Activated CD8-positive, alpha-beta memory T cell treated with anti-CD3 and anti-CD28 coated beads, Interleukin-2, amount 50 U/mL, for 24 hours (primary cell): ENCODE measurements around the gene ZNRF4.
"Not testable (repeated sequence)": the region's sequence is repeated elsewhere in the genome, so short reads cannot be mapped to it uniquely, and the experiment has no call there.

Source experiments
- DNase-seq: peaks from one replicate; pipeline ENCODE4 v3.0.0-alpha.2; 2020; ENCODE audit errors: extremely low read depth

ZNRF4 gene

DNA sequence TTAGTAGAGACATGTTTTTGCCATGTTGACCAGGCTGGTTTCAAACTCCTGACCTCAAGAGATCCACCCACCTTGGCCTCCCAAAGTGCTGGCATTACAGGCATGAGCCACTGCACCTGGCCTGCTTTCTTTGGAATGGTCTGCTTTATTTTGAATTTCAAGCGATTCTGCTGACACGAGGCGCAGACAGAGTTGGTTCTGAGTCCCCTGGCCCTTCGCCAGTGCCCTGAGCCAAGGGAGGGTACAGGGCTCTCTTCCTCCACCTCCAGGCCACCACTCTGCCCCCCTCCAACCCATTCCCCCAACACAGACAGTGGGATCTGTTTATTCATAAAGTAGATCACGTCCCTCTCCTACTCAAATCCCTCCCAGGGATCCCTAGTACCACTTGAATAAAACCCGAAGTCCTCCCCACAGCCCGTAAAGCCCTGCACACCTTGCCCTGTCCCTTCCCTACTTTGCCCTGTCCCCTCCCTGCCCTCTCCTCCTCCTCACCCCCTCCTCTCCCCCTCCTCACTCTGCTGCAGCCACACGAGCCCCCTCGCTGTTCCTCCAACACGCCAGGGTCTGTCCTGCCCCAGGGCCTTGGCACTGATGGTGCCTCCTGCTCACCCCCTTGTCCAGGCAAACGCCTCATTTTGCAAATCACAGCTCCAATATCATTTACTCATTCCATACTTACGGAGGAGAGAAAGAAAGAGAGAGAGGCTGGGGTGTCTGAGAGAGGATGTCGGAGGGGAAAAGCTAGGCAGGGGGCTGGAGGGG, 22.4 kb downstream of the ZNRF4 start:
- no peak for DNase-seq

DNA sequence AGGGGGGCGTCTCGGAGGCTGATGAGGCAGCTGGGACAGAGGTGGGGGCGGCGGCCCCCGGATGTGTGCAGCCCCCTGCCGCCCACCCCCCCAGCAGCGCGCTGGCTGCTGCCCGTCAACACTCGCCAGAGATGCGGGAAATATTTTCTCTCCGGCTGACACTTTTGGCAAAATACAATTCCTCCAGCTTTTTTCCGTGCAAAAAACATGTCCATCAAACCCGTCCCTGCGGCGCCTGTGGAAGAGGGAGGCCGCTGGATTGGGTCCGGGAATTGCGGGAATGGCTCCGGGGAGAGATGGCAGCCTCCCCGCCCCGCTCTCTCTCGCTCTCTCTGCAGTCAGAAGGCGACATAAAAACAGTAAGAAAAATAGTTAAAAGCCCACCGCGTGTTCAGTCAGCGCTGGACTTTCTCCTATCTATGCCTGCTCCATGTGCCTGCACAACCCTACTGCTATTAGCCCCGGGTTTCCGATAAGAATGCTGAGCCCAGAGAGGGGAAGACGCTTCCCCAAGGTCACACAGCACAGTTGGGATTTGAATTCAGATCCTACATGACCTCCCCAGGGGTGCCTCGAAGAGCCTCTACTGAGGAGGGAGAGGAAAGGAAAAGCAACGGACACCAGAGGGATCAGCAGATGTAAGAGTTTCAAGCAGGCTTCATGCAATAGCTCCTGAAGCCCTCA, 23.2 kb downstream of the ZNRF4 start:
- DNase-seq, result no peak

DNA sequence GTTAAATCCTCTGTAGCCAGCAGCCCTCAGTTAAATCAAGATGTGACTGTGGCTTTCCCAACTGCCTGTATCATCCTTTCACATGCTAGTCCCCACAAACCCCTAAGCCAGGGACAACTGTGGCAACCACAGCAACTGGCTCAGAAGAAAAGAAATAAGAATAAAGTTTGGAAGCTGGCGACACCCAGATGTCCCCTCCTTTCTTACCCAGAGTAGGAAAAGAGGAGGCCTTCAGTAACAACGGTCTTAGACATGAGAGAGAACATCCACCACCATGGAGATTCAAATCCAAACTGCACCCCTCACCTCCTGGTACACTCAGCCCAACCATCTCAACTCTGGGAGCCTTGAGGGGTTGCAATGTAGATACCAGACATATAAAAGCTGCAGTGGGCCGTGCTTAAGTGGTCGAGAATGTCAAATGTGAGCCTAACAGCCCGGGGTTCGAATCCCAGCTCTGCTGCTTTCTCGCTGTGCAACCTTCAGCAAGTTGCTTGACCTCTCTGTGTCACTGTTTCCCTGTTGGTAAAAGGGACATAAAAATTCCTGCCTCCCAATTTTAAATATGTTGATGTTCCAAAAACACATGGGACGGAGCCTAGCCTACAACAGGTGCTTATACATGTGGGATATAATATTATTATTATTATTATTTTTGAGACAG, 23.8 kb downstream of the ZNRF4 start:
- no peak for DNase-seq

DNA sequence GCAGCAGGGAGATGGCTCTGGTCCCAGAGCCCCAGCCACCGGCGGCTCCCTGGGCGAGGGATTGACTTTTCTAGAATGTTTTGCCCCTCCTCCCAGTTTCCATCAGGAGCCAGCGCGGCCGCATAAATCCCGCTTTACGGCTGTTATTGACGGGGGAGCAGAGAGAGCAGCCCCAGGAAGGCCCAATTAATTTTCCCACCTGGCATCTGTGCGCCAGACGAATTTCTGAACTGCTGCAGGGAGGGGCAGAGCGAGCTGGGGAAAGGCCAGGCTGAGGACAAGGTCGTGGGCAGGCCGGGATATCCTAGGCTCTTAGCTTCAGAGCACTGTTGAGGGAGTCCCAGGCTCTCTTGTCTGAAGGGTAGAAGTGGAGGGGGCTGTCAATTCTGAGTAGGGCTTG, 24.7 kb downstream of the ZNRF4 start:
- DNase-seq, result no peak

DNA sequence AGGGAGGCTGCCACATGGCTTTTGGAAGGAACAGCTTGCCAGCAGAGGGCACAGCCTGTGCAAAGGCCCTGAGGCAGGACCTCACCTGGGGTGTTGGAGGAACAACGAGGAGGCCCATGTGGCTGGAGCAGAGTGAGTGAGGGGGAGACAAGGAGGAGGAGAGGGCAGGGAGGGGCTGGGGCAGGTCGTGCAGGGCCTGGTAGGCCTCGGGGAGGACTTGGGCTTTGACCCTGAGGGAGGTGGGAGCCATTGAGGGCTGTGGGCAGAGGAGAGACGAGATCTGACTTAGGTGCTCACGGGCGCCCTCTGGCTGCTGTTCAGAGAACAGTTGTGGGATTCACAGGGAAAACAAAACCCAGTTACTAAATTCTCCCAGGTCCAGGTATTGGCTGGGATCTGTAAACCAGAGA, 25.2 kb downstream of the ZNRF4 start:
- DNase-seq, result no peak

DNA sequence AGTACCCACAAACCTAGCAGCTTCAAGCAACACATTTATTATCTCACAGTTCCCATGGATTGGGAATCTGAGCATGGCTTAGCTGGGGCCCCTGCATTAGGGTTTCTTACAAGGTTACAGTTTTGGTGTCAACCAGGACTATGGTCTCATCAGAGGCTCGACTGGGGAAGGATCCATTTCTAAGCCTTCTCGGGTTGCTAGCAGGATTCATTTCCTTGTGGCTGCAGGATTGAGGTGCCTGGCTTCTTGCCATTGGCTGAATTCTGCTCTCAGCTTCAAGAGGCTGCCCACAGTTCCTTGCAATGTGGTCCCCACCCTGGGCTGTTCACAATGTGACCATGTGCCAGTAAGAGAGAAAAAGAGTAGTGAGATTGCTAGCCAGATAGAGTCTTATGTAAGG, 26.7 kb downstream of the ZNRF4 start:
- DNase-seq, result no peak

DNA sequence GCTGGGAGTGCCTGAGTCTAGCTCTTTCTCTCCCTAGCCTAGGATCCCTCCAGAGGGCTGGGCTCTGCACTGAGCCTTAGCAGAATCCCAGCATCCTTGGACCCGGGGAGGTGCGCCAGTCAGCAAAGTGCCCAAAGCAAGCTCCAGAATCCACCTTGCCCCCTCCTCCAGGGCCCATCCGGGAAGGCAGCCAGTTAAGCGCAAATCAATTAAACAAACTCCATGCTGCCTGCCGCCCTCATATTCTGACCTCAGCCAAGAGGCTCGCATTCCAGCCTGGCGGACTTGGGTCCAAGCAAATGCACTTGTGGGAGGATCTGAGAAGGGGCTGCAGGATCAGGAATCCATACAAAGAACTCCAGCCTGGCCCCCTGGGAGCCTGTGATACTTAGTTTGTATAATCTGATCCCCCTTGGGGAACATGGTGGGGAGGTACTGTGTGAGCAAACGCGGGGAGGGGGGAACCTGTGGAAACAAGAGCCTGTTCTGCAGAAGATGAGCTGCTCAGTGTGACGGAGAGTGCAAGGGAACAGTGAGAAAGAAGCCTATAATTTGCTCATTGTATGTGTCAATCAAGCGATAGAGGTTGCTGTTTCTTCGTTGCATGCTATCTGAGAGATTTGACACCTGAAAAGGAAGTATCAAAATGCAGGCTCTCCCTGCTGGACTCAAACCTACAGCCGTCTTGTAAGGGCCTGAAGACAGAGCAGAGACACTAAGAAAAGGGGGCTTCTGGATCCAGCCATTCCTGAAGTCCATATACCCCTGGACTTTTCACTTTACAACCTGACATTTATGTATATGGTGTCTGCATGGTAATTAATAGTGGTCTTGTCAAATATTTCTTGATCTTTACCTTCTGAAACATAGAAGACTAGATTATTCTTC, 29.4 kb downstream of the ZNRF4 start:
- DNase-seq, result no peak

DNA sequence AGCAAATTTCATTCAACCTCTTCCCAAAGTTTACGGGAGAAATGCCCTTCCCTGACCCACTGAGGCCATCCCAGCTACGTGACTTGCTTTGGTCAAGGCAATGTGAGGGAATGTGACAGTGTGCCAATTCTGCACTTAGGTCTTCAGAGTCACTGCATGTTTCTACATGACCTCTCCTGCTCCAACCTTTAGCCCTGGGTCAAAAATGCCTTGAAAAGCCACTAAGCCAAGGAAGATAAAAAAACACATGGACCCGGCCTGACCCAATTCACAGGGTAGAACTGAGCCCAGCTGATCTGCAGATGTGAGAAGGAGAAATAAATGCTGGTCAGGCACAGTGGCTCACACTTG, 30.0 kb downstream of the ZNRF4 start:
- DNase-seq, result no peak

DNA sequence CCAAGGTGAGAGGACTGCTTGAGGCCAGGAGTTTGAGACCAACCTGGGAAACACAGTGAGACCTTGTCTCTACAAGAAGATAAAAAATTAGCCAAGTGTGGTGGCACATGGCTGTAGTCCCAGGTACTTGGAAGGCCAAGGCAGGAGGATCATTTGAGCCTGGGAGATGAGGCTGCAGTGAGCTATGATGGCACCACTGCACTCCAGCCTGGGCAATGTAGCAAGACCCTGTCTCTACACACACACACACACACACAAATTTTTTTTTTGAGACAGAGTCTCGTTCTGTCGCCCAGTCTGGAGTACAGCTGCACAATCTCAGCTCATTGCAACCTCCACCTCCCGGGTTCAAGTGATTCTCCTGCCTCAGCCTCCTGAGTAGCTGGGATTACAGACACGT, 30.4 kb downstream of the ZNRF4 start:
- not testable (repeated sequence) for DNase-seq

DNA sequence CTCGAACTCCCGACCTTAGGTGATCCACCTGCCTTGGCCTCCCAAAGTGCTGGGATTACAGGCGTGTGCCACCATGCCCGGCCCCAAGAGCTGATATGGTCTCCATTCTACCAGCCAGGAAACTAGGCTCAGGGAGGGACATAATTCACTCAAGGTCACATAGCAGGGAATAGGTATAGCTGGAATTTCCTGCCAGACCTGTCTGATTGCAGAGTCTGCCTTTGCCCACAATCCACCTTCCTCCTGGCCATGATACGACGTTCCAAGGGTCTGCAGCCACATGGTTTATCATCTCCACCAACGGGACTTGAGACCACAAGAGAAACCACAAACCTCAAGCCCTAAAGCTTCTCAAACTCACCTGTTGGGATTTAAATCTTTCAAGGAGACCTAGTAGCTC, 32.0 kb downstream of the ZNRF4 start:
- DNase-seq, result no peak

DNA sequence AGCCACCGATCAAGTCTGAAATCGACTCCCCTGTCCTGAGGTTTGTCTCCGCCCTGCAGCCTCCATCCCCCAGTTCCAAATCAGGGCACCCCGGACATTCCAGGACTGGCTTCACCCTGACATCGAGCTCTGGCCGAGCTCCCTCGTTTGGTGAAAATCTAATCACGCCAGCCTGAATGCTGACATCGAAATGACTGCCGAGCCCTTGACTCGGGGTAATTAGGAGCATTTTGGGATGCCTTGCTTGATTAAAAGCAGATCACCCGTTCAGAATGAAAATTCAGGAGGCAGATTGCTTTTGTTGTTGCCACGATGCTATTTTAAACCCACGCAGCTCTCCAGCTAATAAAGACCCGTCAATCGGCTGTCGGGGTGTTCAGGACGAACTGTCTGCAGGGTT, 34.3 kb downstream of the ZNRF4 start:
- DNase-seq, result no peak

DNA sequence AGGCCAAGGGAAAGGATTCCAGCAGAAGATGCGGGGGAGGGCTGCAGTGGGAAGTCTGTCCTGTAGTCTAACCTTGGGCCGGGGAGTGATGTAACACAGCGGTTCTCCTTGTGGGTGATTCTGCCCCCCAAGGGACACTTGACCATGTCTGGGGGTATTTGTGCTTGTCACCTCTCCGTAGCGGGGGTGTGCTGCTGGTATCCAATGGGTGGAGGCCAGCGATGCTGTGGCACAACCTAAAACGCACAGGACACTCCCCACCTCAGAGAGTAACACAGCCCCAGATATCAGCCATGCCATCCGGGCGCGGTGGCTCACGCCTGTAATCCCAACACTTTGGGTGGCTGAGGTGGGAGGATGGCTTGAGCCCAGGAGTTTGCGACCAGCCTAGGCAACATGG, 36.3 kb downstream of the ZNRF4 start:
- DNase-seq, result no peak

DNA sequence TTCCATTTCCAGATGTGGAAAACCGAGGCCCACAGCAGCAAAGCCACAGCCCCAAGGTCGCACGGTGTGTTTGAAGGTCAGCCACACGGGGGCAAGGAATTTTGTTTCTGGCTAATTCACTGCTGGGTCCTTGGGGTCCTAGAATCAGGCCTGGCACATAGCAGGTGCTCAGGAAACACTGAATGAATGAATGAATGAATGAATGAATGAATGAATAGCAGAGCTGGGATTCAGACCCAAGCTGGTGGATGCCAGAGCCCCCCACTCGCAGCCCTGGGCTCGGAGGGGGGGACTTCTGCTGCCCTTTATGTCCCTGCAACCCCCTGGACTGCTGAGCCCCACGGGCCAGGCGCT, 37.0 kb downstream of the ZNRF4 start:
- DNase-seq, result no peak

DNA sequence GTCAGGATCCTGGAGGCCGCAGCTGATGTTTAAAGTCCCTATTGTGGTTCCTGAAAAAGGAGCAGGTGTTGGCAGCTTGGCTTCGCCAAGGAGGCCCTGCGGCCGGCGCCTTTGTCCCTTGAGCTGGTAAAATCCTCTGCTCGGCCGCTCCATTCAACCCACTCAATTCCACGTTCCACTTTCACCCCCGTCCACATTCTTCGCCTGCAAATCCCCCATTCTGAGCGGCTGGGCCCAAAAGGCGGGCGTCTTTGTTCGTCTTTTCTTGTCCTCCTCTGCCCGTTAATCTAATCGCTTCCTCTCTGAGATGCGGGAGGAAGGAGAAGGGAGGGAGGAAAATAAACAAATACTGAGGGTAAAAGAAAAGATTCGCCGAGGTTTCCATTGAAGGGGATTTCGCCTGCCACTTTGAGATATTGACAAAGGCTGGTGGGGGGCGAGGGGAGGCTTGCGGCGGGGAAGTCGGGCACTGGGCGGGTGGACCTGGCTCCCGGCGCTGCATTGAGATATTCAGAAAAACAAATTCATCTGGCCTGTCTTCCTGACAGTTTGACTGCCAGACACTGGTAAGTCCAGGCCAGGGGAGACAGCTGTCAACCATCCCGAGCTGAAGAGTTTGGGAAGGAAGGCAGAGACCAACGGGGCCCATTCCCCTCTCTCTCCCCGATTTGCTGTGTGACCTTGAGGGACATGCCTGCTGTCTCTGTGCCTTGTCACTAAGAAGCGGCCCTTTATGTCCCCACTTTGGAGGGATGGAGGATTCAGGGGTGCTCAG, 37.6 kb downstream of the ZNRF4 start:
- DNase-seq, result no peak

DNA sequence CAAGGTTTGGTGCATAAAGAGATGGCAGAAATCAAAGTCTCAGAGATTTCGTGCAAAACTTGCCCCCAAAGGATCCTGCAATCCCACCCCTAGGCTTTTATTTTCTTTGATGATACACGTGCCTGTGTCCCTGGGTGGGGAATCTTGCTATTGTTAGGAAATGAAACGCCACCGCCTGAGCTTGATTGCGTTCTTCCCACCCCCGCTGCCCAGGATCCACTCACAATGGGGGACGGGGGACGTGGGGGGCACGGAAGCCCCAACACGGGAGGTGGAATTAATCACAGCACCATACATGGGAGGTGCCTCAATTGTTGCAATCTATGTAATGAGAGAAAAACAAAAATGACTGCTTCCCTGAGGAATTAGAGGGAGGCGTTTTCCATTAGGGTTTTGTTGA, 39.6 kb downstream of the ZNRF4 start:
- DNase-seq, result no peak

DNA sequence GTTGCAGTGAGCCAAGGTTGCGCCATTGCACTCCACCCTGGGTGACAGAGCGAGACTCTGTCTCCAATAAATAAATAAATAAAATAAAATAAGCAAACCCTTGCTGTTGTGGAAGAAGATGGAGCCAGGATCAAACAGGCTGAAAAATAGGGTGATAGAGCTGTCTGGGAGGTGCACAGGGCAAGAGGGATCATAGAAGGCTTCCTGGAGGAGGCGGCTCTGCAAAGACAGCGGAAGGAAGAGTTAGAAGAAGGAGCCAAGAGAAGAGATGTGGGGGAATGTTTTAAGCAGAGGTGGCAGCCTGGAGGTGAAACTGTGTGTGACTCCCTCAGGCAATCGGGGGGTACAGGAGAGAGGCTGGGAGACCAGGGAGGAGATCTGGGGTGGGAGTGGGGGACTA, 40.6 kb downstream of the ZNRF4 start:
- DNase-seq, result no peak

DNA sequence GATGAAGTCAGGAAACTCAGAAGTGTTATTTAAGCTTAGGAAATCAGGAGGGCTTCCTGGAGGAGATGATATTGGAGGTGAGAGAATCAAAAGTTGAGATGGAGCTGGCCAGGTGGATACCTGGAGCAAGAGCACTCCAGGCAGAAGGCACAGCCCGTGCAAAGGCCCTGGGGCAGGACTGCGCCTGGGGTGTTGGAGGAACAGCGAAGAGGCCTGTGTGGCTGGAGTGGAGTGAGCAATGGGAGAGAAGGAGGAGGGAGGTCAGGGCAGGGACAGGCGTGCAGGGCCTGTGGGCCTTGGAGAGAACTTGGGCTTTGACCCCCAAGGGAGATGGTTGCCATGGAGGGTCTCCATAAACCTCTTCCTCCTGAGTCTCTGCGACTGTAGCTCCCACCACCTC, 42.1 kb downstream of the ZNRF4 start:
- DNase-seq, result no peak

DNA sequence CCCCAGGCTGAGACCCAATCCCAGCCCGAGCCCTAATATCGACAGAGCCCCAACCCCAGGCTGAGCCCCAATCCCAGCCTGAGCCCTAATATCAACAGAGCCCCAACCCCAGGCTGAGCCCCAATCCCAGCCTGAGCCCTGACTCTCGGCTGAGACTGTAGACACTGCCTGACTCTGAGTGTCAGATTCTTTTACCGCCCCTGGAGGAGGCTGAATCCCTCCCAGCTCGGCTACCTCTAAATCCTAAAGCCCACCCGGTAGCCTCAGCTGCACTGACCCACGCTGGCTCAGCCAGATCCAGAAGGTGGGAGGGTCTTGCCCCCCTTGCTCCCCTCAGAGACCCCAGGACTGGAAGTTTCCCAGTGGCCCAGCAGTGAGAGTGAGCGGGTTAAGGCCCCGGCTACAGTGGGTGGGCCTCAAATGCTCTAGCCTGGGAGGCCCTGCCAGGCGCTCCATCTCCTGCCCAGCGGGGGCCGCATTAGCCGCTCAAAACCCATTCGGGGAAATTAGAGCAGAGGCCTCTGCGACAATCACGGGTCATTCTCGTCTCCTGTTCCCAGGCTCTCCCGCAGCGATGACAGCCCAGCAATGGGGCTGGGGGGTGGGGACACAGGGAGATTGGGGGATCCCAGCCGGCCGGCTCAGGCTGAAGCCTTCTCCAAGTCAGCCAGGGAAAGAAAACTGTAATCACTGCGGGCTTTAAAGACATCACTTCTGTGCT, 43.8 kb downstream of the ZNRF4 start:
- DNase-seq, result no peak

DNA sequence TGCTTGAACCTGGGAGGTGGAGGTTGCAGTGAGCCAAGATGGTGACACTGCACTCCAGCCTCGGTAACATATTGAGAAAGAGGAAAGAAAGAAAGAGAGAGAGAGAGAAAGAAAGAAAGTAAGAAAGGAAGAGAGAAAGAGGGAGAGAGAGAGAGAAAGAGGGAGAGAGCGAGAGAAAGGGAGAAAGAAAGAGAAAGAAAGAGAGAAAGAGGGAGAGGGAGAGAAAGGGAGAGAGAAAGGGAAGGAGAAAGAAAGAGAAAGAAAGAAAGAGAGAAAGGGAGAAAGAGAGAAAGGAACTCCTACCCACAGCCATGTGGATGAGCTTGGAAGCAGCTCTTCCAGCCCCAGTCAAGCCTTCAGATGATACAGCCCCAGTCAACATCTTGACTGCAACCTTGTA, 46.7 kb downstream of the ZNRF4 start:
- no peak for DNase-seq

DNA sequence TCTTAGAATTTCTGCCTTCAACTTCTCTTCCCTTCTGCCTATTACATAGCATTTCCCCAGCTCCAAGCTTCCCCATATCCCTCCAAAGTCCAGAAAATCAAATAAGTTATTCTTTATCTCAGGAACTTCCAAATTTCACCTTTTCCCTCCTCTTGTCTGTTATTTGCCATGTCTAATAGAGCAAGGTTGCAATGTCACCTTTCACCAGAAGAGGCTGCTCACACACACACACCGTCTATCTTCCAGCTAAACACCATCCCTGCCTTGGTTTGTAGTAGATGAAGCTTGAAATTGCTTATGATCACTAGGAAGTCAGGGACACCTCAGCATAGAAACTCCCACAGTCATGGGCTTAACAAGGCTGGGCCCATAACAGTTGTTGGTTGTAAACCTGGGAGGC, 48.4 kb downstream of the ZNRF4 start:
- DNase-seq, result no peak

DNA sequence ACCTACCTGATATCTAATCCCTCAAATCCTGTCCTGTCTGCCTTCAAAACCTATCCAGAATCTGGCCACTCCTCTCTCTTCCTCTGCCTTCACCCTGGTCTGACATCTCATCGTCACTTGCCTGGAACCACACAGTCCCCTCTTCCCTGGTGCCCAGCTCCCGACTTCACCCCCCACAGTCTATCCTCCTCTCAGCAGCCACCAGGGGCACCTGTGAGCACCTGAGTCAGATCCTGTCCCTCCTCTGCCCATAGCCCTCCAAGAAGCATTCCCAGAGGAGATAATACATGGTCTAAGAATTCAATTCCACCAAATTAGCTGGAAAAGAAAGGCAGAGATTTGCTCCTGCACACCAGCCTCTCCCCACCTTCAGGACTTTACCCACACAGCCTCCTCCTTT, 48.9 kb downstream of the ZNRF4 start:
- no peak for DNase-seq
